IPS-11a (cell line): ENCODE data around the gene SP3.

Experiments
- H3K4me3 ChIP-seq: one replicate; pipeline ENCODE4 v1.5.1; 2013; ENCODE audit warnings: low read depth, low read length, control low read depth

Gene SP3

GRCh38 chr2:173997269-173997668 is 32.1 kb upstream of the SP3 start:
- H3K4me3 ChIP-seq, result no peak overlapping the region

- no peak overlapping the region for H3K4me3 ChIP-seq
These were observed 31.6 kb upstream of the SP3 start for GRCh38 chr2:173996766-173997165.

GRCh38 chr2:173993459-173993858 is 28.3 kb upstream of the SP3 start:
- H3K4me3 ChIP-seq, result no peak overlapping the region

- H3K4me3 ChIP-seq, result no peak overlapping the region
These were observed 26.8 kb upstream of the SP3 start for GRCh38 chr2:173991856-173992588.

GRCh38 chr2:173990970-173991819 is 26.0 kb upstream of the SP3 start:
- H3K4me3 ChIP-seq, result no peak overlapping the region

GRCh38 chr2:173990245-173990644 is 25.1 kb upstream of the SP3 start:
- no peak overlapping the region for H3K4me3 ChIP-seq

- H3K4me3 ChIP-seq, result no peak overlapping the region
These were observed 24.7 kb upstream of the SP3 start for GRCh38 chr2:173989884-173990215.

- H3K4me3 ChIP-seq, result no peak overlapping the region
These were observed 24.1 kb upstream of the SP3 start for GRCh38 chr2:173989160-173989883.

GRCh38 chr2:173986805-173987204 is 21.6 kb upstream of the SP3 start:
- H3K4me3 ChIP-seq, result no peak overlapping the region

GRCh38 chr2:173985605-173985992 is 20.4 kb upstream of the SP3 start:
- no peak overlapping the region for H3K4me3 ChIP-seq

- H3K4me3 ChIP-seq, result no peak overlapping the region
These were observed 19.9 kb upstream of the SP3 start for GRCh38 chr2:173984866-173985604.

GRCh38 chr2:173983391-173983871 is 18.3 kb upstream of the SP3 start:
- no peak overlapping the region for H3K4me3 ChIP-seq

- H3K4me3 ChIP-seq, result no peak overlapping the region
These were observed 17.7 kb upstream of the SP3 start for GRCh38 chr2:173982918-173983317.

GRCh38 chr2:173982182-173982714 is 17.1 kb upstream of the SP3 start:
- no peak overlapping the region for H3K4me3 ChIP-seq

GRCh38 chr2:173981520-173981919 is 16.3 kb upstream of the SP3 start:
- no peak overlapping the region for H3K4me3 ChIP-seq

- H3K4me3 ChIP-seq, result no peak overlapping the region
These were observed 14.7 kb upstream of the SP3 start for GRCh38 chr2:173979751-173980351.

- H3K4me3 ChIP-seq, result no peak overlapping the region
These were observed 13.3 kb upstream of the SP3 start for GRCh38 chr2:173978447-173978846.

GRCh38 chr2:173972636-173973035 is 7.5 kb upstream of the SP3 start:
- H3K4me3 ChIP-seq, result no peak overlapping the region

- no peak overlapping the region for H3K4me3 ChIP-seq
These were observed 7.0 kb upstream of the SP3 start for GRCh38 chr2:173972165-173972564.

GRCh38 chr2:173970516-173970924 is 5.3 kb upstream of the SP3 start:
- H3K4me3 ChIP-seq, result no peak overlapping the region
